HG02973 (cell line): ENCODE data around the gene RAD18.

ENCODE experiments used
- ATAC-seq: cut with Tn5 transposase; IDR thresholded peaks from one replicate; pipeline ENCODE4 v1.9.1; 2021; ENCODE audit warnings: moderate library complexity; ENCODE audit not compliant: unreplicated experiment

RAD18 gene

GRCh38 chr3:8985876-8986275 is 22.6 kb upstream of the RAD18 start:
- ATAC-seq: no peak

GRCh38 chr3:8985411-8985831 is 22.1 kb upstream of the RAD18 start:
- no peak for ATAC-seq

- ATAC-seq: no peak
Observed at GRCh38 chr3:8984526-8984925, 21.3 kb upstream of the RAD18 start.

GRCh38 chr3:8984081-8984480 is 20.8 kb upstream of the RAD18 start:
- no peak for ATAC-seq

GRCh38 chr3:8983591-8983990 is 20.3 kb upstream of the RAD18 start:
- no peak for ATAC-seq

- no peak for ATAC-seq
Observed at GRCh38 chr3:8983026-8983425, 19.8 kb upstream of the RAD18 start.

- no peak for ATAC-seq
Observed at GRCh38 chr3:8982509-8982908, 19.2 kb upstream of the RAD18 start.

- no peak for ATAC-seq
Observed at GRCh38 chr3:8981700-8982099, 18.4 kb upstream of the RAD18 start.

GRCh38 chr3:8981296-8981695 is 18.0 kb upstream of the RAD18 start:
- ATAC-seq: no peak

GRCh38 chr3:8980756-8981257 is 17.5 kb upstream of the RAD18 start:
- ATAC-seq: no peak

- ATAC-seq: no peak
Observed at GRCh38 chr3:8979262-8979661, 16.0 kb upstream of the RAD18 start.

- ATAC-seq: no peak
Observed at GRCh38 chr3:8978551-8978950, 15.3 kb upstream of the RAD18 start.

- no peak for ATAC-seq
Observed at GRCh38 chr3:8976540-8977182, 13.4 kb upstream of the RAD18 start.

- no peak for ATAC-seq
Observed at GRCh38 chr3:8975081-8976020, 12.1 kb upstream of the RAD18 start.

- ATAC-seq: no peak
Observed at GRCh38 chr3:8974458-8974857, 11.2 kb upstream of the RAD18 start.

- ATAC-seq: no peak
Observed at GRCh38 chr3:8972639-8973038, 9.4 kb upstream of the RAD18 start.

GRCh38 chr3:8970971-8971589 is 7.8 kb upstream of the RAD18 start:
- no peak for ATAC-seq

- no peak for ATAC-seq
Observed at GRCh38 chr3:8969241-8969640, 6.0 kb upstream of the RAD18 start.

GRCh38 chr3:8968375-8968882 is 5.2 kb upstream of the RAD18 start:
- no peak for ATAC-seq

GRCh38 chr3:8967553-8967952 is 4.3 kb upstream of the RAD18 start:
- ATAC-seq: no peak

- ATAC-seq: no peak
Observed at GRCh38 chr3:8966820-8967348, 3.6 kb upstream of the RAD18 start.
